Chondrocyte (in vitro differentiated cells): ENCODE results near the gene ATG5. TPM values are rescaled to one million over a fixed set of nuclear protein-coding genes. Genes with fewer than 3 reads are reported as not detected.
"Not testable (repeated sequence)": the region's sequence is repeated elsewhere in the genome, so short reads cannot be mapped to it uniquely, and the experiment has no call there.

ENCODE experiments used
- DNase-seq: peaks from one replicate; pipeline ENCODE4 v3.0.0; 2021; ENCODE audit warnings: mixed read lengths, low spot score
- H3K27ac Mint-ChIP-seq: one replicate; pipeline ENCODE4 v1.8.0; 2021; ENCODE audit warnings: mild to moderate bottlenecking, moderate library complexity, mixed read lengths; ENCODE audit not compliant: unreplicated experiment
- H3K27me3 Mint-ChIP-seq: 2 replicates; pipeline ENCODE4 v1.8.0; 2021; ENCODE audit warnings: low read depth, mixed read lengths
- H3K36me3 Mint-ChIP-seq: 2 replicates; pipeline ENCODE4 v1.8.0; 2021; ENCODE audit warnings: low read depth, mixed read lengths
- H3K4me1 Mint-ChIP-seq: 2 replicates; pipeline ENCODE4 v1.8.0; 2021; ENCODE audit warnings: low read depth, mild to moderate bottlenecking, mixed read lengths
- H3K4me3 Mint-ChIP-seq: one replicate; pipeline ENCODE4 v1.8.0; 2021; ENCODE audit warnings: mild to moderate bottlenecking, moderate library complexity, mixed read lengths; ENCODE audit not compliant: unreplicated experiment
- H3K9me3 Mint-ChIP-seq: 2 replicates; pipeline ENCODE4 v1.8.0; 2021; ENCODE audit warnings: low read depth, mixed read lengths
- CTCF ChIP-seq: fragments of 200-600 bp; sonication (generic); IDR thresholded peaks from 2 replicates; pipeline ENCODE4 v1.5.0; 2021; ENCODE audit warnings: antibody characterized with exemption, mild to moderate bottlenecking, moderate library complexity
- total RNA-seq: library from RNA; stranded (reverse); gene quantifications from 3 replicates; pipeline ENCODE4 v1.2.1, GENCODE V29; 2021

ATG5 gene
- total RNA-seq, 1 donor from 2014 or later: 23.7 TPM

- H3K36me3 Mint-ChIP-seq: no peaks in the 10 kb centered on the region
- peaks cover 15% of the 10 kb centered on the region for H3K4me1 Mint-ChIP-seq
- no peak overlapping the region for H3K27ac Mint-ChIP-seq
- H3K4me3 Mint-ChIP-seq: no peak overlapping the region
- H3K27me3 Mint-ChIP-seq: no peaks in the 10 kb centered on the region
- no peak for DNase-seq
- no peak for TF ChIP-seq CTCF
- peaks cover 6% of the 10 kb centered on the region for H3K9me3 Mint-ChIP-seq
Observed at GRCh38 chr6:106272287-106272686, 53.3 kb downstream of the ATG5 start.

GRCh38 chr6:106270414-106270813, 55.1 kb downstream of the ATG5 start:
- Mint-ChIP-seq H3K9me3 (peaks cover 23% of the 10 kb centered on the region), H3K4me1 (peaks cover 12% of the 10 kb centered on the region), H3K4me3 (no peak overlapping the region), H3K36me3 (peaks cover 12% of the 10 kb centered on the region), H3K27ac (no peak overlapping the region), H3K27me3 (no peaks in the 10 kb centered on the region)
- no peak for TF ChIP-seq CTCF
- no peak for DNase-seq

GRCh38 chr6:106269268-106269919, 56.2 kb downstream of the ATG5 start:
- H3K27me3 Mint-ChIP-seq, DNase-seq, H3K4me3 Mint-ChIP-seq, H3K27ac Mint-ChIP-seq, H3K4me1 Mint-ChIP-seq: not testable (repeated sequence)
- peaks cover 33% of the 10 kb centered on the region for H3K9me3 Mint-ChIP-seq
- H3K36me3 Mint-ChIP-seq: peaks cover 17% of the 10 kb centered on the region

- Mint-ChIP-seq H3K36me3 (peaks cover 19% of the 10 kb centered on the region), H3K9me3 (peaks cover 38% of the 10 kb centered on the region)
- not testable (repeated sequence) for H3K27ac Mint-ChIP-seq, H3K4me3 Mint-ChIP-seq, H3K27me3 Mint-ChIP-seq, H3K4me1 Mint-ChIP-seq, DNase-seq
Observed at GRCh38 chr6:106268500-106268899, 57.1 kb downstream of the ATG5 start.

GRCh38 chr6:106264433-106264832, 61.1 kb downstream of the ATG5 start:
- Mint-ChIP-seq H3K36me3 (peaks cover 19% of the 10 kb centered on the region), H3K9me3 (peaks cover 38% of the 10 kb centered on the region)
- H3K27me3 Mint-ChIP-seq, H3K4me1 Mint-ChIP-seq, DNase-seq, H3K27ac Mint-ChIP-seq, H3K4me3 Mint-ChIP-seq: not testable (repeated sequence)

- not testable (repeated sequence) for DNase-seq, H3K36me3 Mint-ChIP-seq, H3K4me3 Mint-ChIP-seq, H3K27me3 Mint-ChIP-seq, H3K27ac Mint-ChIP-seq, H3K9me3 Mint-ChIP-seq
- H3K4me1 Mint-ChIP-seq: peaks cover 18% of the 10 kb centered on the region
Observed at GRCh38 chr6:106259748-106260147, 65.8 kb downstream of the ATG5 start.

GRCh38 chr6:106258726-106259125, 66.8 kb downstream of the ATG5 start:
- H3K27me3 Mint-ChIP-seq: no peaks in the 10 kb centered on the region
- no peak overlapping the region for H3K4me3 Mint-ChIP-seq
- peaks cover 28% of the 10 kb centered on the region for H3K4me1 Mint-ChIP-seq
- H3K9me3 Mint-ChIP-seq: no peaks in the 10 kb centered on the region
- H3K36me3 Mint-ChIP-seq: peaks cover 1% of the 10 kb centered on the region
- no peak for DNase-seq
- TF ChIP-seq CTCF: no peak
- no peak overlapping the region for H3K27ac Mint-ChIP-seq
